ENCODE measurements around the gene EAF1.
"Not testable (repeated sequence)": the region's sequence is repeated elsewhere in the genome, so short reads cannot be mapped to it uniquely, and the experiment has no call there.

The EAF1 gene

DNA sequence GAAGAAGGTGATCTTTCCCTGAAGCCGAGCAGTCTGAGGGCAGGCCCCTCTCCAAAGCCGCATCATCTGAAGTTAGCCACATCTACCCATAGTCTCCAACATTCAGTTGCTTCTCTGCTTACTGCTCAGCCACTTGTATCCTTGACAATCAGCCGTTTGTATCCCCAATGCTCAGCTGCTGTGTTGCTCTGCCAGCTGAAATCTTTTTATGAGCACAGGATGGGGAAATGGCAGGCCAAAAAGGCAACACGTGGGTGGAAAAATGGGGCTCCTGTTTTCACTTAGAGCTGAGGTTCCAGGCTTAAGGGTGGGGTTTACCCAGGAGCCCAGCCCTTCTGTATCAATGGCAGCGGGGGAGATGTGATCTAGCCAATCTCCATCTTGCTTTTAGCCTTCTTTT lies 36.4 kb upstream of the EAF1 start:
- TF ChIP-seq FOXM1 (IDR thresholded peaks at IDR 0.05; ENCODE audit: borderline replicate concordance) = no peak
- DNase-seq (ENCODE audit: extremely low spot score) = no peak
- POLR2A ChIA-PET = no interaction called here
- CTCF ChIA-PET = no interaction called here

DNA sequence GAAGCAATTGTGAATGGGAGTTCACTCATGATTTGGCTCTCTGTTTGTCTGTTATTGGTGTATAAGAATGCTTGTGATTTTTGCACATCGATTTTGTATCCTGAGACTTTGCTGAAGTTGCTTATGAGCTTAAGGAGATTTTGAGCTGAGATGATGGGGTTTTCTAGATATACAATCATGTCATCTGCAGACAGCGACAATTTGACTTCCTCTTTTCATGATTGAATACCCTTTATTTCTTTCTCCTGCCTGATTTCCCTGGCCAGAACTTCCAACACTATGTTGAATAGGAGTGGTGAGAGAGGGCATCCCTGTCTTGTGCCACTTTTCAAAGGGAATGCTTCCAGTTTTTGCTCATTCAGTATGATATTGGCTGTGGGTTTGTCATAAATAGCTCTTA lies 34.1 kb upstream of the EAF1 start:
- POLR2A ChIA-PET; CTCF ChIA-PET; DNase-seq (ENCODE audit: extremely low spot score): not testable (repeated sequence)

DNA sequence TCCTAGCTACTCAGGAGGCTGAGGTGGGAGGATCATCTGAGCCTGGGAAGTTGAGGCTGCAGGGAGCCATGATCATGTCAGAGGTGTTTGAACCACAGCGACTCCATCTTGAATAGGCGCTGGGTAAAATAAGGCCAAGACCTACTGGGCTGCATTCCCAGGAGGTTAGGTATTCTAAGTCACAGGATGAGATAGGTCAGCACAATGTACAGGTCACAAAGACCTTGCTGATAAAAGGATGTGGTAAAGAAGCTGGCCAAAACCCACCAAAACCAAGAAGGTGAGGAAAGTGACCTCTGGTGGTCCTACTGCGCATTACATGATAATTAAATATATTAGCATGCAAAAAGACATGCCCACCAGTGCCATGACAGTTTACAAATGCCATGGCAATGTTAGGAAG lies 28.7 kb upstream of the EAF1 start:
- POLR2A ChIA-PET; DNase-seq (ENCODE audit: extremely low spot score); CTCF ChIA-PET: not testable (repeated sequence)

DNA sequence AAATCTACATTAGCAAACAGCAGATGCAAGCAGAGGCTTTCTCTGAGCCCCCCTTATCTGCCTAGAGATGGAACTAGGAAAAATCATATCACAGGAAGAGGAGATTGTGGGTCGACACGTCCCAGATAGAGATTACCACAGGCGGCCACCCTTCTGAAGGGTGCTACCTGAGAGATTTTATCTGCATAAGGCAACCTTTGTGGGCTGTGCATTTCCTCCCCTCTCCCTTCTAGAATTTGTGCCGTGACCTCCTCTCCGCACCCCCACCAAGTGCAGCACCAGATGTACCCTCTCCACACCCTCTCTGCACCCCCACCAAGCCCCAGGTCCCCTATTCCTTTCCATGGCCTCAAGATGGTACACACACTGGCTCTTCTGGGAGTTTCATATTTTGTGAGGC lies 27.4 kb upstream of the EAF1 start:
- CTCF ChIA-PET = no interaction called here
- TF ChIP-seq, protein P1, sequence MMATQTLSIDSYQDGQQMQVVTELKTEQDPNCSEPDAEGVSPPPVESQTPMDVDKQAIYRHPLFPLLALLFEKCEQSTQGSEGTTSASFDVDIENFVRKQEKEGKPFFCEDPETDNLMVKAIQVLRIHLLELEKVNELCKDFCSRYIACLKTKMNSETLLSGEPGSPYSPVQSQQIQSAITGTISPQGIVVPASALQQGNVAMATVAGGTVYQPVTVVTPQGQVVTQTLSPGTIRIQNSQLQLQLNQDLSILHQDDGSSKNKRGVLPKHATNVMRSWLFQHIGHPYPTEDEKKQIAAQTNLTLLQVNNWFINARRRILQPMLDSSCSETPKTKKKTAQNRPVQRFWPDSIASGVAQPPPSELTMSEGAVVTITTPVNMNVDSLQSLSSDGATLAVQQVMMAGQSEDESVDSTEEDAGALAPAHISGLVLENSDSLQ (IDR thresholded peaks at IDR 0.05) = no peak
- TF ChIP-seq FOXM1 (IDR thresholded peaks at IDR 0.05; ENCODE audit: borderline replicate concordance) (no peak), LEF1 (IDR thresholded peaks at IDR 0.05; ENCODE audit: borderline replicate concordance) (no peak), SUZ12 (IDR thresholded peaks at IDR 0.05) (no peak), HDGF (IDR thresholded peaks at IDR 0.05; ENCODE audit: borderline replicate concordance) (no peak), ZNF384 (IDR thresholded peaks at IDR 0.05) (no peak), BHLHE40 (IDR thresholded peaks at IDR 0.05; ENCODE audit: borderline replicate concordance) (no peak), L3MBTL2 (conservative IDR thresholded peaks at IDR 0.05) (no peak), CTBP1 (IDR thresholded peaks at IDR 0.05; ENCODE audit: borderline replicate concordance) (no peak), NFRKB (IDR thresholded peaks at IDR 0.05) (no peak), TARDBP (IDR thresholded peaks at IDR 0.05) (no peak)
- POLR2A ChIA-PET = no interaction called here
- DNase-seq (ENCODE audit: extremely low spot score) = no peak

DNA sequence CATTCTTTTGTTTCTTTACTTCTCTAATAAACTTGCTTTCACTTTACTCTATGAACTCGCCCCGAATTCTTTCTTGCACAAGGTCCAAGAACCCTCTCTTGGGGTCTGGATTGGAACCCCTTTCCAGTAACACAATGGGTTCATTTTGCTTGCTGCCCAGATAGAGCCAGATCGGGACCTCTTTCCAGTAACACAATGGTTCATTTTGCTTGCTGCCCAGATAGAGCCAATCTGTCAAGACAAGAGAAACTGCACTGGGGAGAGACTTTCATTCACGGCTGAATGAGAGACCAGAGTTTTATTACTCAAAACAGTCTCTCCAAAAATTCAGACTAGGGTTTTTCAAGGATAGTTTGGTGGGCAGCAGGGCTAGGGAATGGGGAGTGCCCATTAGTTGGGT lies 25.5 kb upstream of the EAF1 start:
- POLR2A ChIA-PET = no interaction called here
- no peak for DNase-seq (ENCODE audit: extremely low spot score)
- TF ChIP-seq NFRKB (IDR thresholded peaks at IDR 0.05) = no peak
- TF ChIP-seq FOXA1 (IDR thresholded peaks at IDR 0.05) = no peak
- TF ChIP-seq FOXK2 (IDR thresholded peaks at IDR 0.05) = no peak
- TF ChIP-seq, protein P1 (IDR thresholded peaks at IDR 0.05) = no peak
- TF ChIP-seq CTBP1 (IDR thresholded peaks at IDR 0.05; ENCODE audit: borderline replicate concordance) = no peak
- CTCF ChIA-PET = no interaction called here

DNA sequence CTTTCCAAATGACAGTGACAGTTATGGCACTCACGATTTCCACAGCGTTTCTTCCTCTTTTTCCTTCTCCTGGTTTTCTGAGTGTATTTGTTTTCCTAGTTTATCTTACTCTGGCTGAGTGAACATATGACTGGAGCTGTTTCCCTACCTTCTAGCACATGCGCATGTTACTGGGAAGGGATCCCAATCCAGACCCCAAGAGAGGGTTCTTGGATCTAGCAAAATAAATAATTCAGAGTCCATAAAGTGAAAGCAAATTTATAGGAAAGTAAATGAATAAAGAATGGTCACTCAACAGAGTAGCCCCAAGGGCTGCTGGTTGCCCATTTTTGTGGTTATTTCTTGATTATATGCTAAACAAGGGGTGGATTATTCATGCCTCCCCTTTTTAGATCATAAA lies 23.9 kb upstream of the EAF1 start:
- CTCF ChIA-PET = interaction anchor here (0.7 kb wide), 1 partner anchor 137 kb away, joined by 3 read pairs; no protein-coding TSS in a partner anchor

DNA sequence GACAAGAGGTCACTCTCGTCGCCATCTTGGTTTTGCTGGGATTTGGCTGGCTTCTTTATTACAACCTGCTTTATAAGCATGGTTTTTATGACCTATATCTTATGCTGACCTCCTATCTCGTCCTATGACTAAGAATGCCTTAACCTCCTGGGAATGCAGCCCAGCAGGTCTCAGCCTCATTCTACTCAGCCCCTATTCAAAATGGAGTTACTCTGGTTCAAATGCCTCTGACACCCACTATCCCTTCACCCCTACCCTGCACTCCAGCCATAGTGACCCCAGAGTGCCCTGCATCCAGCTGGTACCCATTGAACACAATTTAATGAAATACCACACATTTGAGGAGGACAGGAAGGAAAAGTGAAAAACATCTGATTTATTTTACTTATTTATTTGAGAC lies 23.4 kb upstream of the EAF1 start:
- TF ChIP-seq FOXA1 (IDR thresholded peaks at IDR 0.05) (no peak), SP1 (IDR thresholded peaks at IDR 0.05) (no peak), FOXK2 (IDR thresholded peaks at IDR 0.05) (no peak), L3MBTL2 (conservative IDR thresholded peaks at IDR 0.05) (no peak), FOXM1 (IDR thresholded peaks at IDR 0.05; ENCODE audit: borderline replicate concordance) (no peak)
- TF ChIP-seq, protein P1 (IDR thresholded peaks at IDR 0.05) = no peak
- CTCF ChIA-PET = no interaction called here
- POLR2A ChIA-PET = no interaction called here
- no peak for DNase-seq (ENCODE audit: extremely low spot score)

More for the DNA sequence above, 23.9 kb upstream of the EAF1 start:
- POLR2A ChIA-PET = no interaction called here
- TF ChIP-seq SP1 (IDR thresholded peaks at IDR 0.05) (no peak), LEF1 (IDR thresholded peaks at IDR 0.05; ENCODE audit: borderline replicate concordance) (no peak), ARNT (IDR thresholded peaks at IDR 0.05) (no peak), FOXM1 (IDR thresholded peaks at IDR 0.05; ENCODE audit: borderline replicate concordance) (no peak), NFRKB (IDR thresholded peaks at IDR 0.05) (no peak), FOXK2 (IDR thresholded peaks at IDR 0.05) (no peak), SUZ12 (IDR thresholded peaks at IDR 0.05) (no peak), ELF4 (IDR thresholded peaks at IDR 0.05) (no peak), TARDBP (IDR thresholded peaks at IDR 0.05) (no peak), ZNF384 (IDR thresholded peaks at IDR 0.05) (no peak), HDGF (IDR thresholded peaks at IDR 0.05; ENCODE audit: borderline replicate concordance) (no peak), BHLHE40 (IDR thresholded peaks at IDR 0.05; ENCODE audit: borderline replicate concordance) (no peak)
- TF ChIP-seq, protein P1 (IDR thresholded peaks at IDR 0.05) = no peak
- DNase-seq (ENCODE audit: extremely low spot score) = no peak

All from HEK293T (cell line).